CD4-positive, alpha-beta T cell treated with Interleukin-15 for 4 hours (primary cell): ENCODE data around the gene GALNTL6.
"Not testable (repeated sequence)": the region's sequence is repeated elsewhere in the genome, so short reads cannot be mapped to it uniquely, and the experiment has no call there.

Experiments
- DNase-seq: peaks from one replicate; pipeline ENCODE4 v3.0.0-alpha.2; 2020; ENCODE audit warnings: low spot score

Gene GALNTL6

GRCh38 chr4:172666711-172667368 lies 853.6 kb downstream of the GALNTL6 start:
- DNase-seq = no peak

DNA sequence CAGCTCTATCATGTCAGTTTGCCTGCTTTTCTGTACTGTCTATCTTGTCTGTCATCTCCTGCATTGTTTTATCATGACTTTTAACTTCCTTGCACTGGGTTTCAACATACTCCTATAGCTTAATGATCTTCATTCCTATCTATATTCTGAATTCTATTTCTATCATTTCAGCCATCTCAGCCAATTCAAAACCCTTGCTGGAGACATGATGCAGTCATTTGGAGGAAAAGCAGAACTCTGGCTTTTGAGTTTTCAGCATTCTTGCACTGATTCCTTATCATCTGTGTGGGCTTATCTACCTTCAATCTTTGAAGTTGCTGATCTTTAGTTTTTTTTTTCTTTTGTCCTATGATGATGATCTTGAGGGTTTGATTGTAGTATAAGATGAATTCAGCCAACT lies 861.6 kb downstream of the GALNTL6 start:
- DNase-seq = no peak

GRCh38 chr4:172675232-172675631 lies 862.0 kb downstream of the GALNTL6 start:
- no peak for DNase-seq

DNA sequence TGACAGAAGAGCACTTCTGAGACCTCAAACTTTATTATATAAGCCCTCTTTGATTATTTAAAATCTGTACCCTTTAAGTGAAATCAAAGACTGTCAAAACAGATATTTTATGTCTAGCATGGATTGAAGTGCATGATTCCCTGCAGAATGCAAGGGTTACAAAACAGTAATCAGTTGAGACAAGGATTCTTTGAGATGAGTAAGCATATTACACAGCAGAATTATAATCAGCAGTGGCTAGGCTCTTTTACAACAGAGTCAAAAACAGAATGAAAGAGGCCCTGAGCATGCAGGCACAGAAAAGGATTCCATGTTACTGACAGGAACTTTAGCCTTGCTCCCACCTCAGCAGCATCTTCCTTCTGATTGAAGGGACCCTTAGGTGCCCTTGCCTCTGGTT lies 867.5 kb downstream of the GALNTL6 start:
- DNase-seq = no peak

DNA sequence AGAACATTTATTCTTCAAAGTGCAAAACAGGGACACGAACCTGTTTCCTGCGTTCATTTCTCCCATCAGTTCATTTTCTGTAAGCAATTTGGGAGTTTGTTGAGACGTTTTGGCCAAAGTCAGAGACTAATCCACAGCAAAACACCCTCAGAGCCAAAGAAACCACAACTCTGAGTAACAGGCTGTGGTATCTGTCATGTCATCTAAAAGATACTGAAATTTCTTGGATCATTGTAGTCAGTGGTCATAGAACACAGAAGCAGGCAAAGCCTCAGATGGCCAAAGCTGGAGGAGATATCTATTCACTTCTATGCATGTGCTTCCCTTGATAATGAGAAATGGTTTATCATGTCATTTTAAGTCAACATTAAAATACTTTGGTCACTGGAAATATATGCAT lies 869.8 kb downstream of the GALNTL6 start:
- no peak for DNase-seq

DNA sequence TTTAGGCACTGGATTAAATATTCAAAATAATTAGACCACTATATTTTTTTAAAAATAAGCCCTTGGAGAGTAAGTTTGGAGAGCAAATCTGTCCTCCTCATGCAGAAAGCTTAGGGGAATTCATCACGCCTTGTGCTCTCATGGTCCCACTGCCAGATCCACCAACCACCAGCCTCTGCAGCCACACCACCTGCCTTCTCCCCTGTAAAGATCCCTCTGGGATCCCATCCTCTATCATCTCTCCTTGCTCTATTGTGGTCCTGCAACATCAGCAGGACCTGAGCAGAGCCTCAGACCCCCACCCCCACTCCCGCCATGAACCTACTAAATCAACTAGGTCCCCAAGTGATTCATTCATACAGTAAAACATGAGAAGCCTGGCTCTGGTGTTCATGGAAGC lies 872.8 kb downstream of the GALNTL6 start:
- no peak for DNase-seq

GRCh38 chr4:172688534-172688933 lies 875.3 kb downstream of the GALNTL6 start:
- no peak for DNase-seq

- no peak for DNase-seq
Observed at GRCh38 chr4:172691552-172691951, 878.3 kb downstream of the GALNTL6 start.

DNA sequence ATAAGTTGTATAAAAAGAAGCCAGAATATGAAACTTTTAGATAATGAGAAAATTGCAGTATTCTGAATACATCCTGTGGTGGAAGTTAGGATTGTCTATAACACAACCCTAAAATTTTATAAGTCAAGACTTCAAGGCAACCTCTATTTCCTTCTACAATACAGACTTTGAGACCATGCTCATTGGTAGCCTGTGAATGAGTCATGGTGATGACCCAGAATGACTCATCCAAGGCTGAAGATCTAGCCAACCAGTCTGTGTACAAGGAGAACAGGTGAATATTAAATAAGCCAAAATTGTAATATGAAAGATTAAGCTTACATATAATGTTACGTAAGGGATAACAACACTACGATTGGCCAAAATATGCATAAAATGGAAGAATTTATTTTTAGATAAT lies 879.5 kb downstream of the GALNTL6 start:
- no peak for DNase-seq

GRCh38 chr4:172698256-172698655 lies 885.1 kb downstream of the GALNTL6 start:
- DNase-seq = no peak

DNA sequence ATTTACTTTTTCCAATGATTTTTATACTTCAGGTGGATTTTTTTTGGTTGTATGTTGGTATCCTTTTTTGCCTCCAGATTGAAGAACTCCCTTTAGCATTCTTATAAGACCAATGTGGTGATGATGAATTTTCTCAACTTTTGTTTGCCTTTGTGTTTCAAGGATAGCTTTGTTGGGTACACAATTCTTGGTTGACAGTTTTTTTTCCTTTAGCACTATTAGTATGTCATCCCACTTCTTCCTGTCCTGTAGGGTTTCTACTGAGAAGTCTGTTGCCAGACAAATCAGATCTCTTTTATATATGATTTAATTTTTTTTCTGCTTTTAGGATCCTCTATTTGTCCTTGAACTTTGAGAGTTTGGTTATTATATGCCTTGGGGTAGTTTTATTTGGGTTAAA lies 892.4 kb downstream of the GALNTL6 start:
- no peak for DNase-seq

GRCh38 chr4:172706000-172706399 lies 892.8 kb downstream of the GALNTL6 start:
- no peak for DNase-seq

- no peak for DNase-seq
Observed at GRCh38 chr4:172707622-172708021, 894.4 kb downstream of the GALNTL6 start.

DNA sequence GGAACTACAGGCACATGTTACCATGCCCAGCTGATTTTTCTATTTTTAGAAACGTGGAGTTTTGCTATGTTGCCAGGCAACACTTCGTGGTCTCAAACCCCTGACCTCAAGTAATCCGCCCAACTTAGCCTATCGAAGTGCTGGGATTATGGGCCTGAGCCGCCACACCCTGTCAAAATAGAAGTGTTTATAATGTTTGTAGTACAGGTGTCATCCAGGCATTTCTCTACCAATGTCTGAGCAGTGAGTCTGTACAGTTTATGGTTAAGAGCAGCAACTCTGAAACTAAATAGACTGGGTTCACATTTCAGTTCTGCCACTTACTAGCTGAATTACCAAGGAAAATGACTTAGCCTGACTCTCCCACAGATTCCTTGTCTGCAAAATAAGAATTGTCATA lies 895.0 kb downstream of the GALNTL6 start:
- DNase-seq = no peak

DNA sequence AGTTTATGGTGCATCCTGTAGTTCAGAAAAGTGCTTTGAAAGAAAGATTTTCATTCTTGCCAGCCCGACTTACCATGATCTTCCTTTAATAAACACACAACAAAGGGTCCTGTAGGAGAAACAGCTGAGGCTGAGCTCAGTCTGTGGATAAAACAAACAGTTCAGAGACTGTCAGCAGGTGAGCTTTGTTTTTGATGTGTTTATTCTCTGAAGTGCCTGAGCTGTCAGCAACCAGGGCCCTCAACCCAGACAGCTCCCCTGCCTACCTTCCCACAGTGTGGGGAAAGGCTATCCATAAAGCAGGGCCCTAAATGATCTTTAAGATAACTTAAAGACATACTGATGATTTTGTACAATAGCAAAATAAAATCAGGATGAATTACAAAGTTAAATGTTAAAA lies 896.2 kb downstream of the GALNTL6 start:
- DNase-seq = no peak

GRCh38 chr4:172716291-172716690 lies 903.1 kb downstream of the GALNTL6 start:
- no peak for DNase-seq

DNA sequence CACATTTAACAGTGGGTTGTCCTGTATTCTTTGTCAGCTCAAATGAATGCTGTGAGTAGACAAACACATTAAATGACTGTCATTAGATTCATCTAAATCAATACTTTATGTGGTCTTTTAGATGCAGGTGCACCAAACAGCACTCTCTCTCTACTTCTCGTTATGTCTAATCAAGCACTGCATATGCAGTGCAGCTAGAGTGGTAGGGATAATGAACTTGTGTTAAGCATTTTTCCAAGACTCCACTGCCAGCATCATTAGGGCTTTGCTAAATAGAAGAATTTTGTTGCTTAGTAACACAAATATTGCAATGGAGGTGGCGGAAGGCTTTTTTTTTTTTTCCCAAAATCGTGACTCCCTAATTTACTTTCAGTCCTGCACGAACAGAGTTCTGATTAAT lies 908.5 kb downstream of the GALNTL6 start:
- DNase-seq = no peak

GRCh38 chr4:172725581-172725980 lies 912.4 kb downstream of the GALNTL6 start:
- DNase-seq = no peak

GRCh38 chr4:172726001-172726423 lies 912.8 kb downstream of the GALNTL6 start:
- no peak for DNase-seq

DNA sequence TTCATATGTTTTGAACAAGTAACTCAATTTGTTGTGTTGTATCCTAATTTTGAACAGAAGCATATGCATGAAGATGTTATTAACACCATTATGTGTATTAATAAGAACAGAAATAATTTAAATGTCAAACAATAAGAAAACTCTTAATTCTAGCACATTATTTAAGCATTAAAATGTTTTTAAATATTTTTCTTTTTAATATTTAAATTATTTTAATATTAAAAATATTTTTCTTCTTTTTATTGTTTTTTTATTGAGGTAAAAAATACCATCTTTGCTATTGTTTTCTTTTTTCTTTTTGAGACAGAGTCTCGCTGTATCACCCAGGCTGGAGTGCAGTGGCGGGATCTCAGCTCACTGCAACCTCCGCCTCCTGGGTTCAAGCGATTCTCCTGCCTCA lies 914.4 kb downstream of the GALNTL6 start:
- no peak for DNase-seq

DNA sequence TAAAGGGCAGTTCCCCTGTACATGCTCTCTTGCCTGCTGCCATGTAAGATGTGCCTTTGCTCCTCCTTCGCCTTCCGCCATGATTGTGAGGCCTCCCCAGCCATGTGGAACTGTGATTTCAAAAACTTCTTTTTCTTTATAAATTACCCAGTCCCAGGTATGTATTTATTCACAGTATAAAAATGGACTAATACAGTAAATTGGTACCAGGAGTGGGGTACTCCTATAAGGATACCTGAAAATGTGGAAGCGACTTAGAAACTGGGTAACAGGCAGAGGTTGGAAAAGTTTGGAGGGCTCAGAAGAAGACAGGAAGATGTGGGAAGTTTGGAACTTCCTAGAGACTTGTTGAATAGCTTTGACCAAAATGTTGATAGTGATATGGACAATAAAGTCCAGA lies 920.4 kb downstream of the GALNTL6 start:
- DNase-seq = not testable (repeated sequence)

- no peak for DNase-seq
Observed at GRCh38 chr4:172734555-172734954, 921.4 kb downstream of the GALNTL6 start.

DNA sequence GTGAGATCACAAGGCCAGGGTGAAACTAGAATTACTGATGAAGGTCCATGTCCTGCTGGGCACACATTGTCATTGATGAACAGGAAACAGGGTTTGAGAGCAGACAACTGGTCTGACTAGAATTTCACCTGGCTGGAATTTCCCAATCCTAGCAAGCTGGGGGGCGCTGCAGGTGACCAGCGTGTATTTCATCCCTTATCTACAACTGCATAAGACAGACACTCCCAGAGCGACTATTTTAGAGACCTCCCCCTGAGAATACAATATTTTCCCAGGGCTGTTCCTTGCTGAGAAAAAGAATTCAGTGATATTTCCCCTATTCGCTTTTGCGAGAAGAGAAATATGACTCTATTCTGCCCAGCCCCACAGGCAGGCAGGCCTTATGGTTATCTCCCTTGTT lies 922.8 kb downstream of the GALNTL6 start:
- DNase-seq = no peak

DNA sequence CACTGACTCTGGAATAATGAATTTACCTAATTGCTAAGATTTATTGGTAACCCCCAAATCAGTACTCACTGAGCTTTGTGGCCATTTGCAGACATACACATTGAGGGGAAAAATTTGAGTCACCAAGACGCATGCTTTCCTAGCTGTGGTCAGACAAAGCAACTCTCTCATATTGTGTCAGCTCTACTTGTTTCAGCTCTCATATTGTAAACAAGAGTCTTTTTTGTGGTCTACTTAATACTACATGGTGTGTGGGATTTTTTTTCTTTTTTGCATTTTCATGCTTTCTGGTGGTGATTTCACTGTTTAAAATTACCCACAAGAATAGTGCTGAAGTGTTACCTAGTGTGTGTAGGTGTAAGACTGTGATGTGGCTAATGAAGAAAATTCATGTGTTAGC lies 927.2 kb downstream of the GALNTL6 start:
- no peak for DNase-seq

DNA sequence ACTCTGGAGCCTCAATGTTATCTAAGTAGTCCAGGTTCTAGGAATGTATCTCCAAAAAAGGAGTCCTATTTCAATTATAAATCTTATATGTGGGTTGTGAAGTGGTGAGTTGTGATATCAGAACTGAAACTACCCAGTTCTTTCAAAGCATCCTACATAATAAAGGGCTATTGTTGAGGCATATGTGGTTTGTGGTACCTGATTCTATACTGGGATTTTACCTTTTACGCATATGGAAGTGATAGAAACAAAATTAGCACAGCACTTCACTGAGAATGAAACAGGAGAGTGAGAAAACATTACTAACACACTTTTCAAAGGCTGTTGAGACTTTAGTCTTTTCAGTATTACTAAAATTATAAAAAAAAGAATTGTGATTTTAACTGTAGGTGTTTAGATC lies 937.7 kb downstream of the GALNTL6 start:
- no peak for DNase-seq
